ENCODE measurements around the gene CDH5. TPM values are rescaled to one million over a fixed set of nuclear protein-coding genes. Genes with fewer than 3 reads are reported as not detected.

Gene CDH5
- total and polyA plus RNA-seq, 7 donors, result 15.1 to 48.4 (median 22.2) TPM

- WGBS, 3 donors, result 43 to 54% (median 50%) methylated on average over 15 of the region's 15 CpGs
- Histone ChIP-seq H3K36me3 (ENCODE audit: insufficient read depth in 1 of 2, low read depth in 1 of 2) (no peaks in the 10 kb centered on the region), H3K4me3 (no peak overlapping the region), H3K9me3 (no peaks in the 10 kb centered on the region), H3K27ac (no peak overlapping the region), H3K4me1 (no peaks in the 10 kb centered on the region), H3K27me3 (ENCODE audit: insufficient read depth in 3 of 3, low read length in 2 of 3) (peaks cover 0 to 19% (median 11%) of the 10 kb centered on the region in 3 donors)
- intact Hi-C loops (cut with DNase I), result no loop called here
- TF ChIP-seq CTCF (IDR thresholded peaks at IDR 0.05), result no peak
- ATAC-seq (no peak), DNase-seq (no peak)
Measured at GRCh38 chr16:66332634-66333610, 33.6 kb upstream of the CDH5 start.

- Histone ChIP-seq H3K27me3 (ENCODE audit: insufficient read depth in 3 of 3, low read length in 2 of 3) (peaks cover 0 to 19% (median 11%) of the 10 kb centered on the region in 3 donors), H3K4me3 (no peak overlapping the region), H3K4me1 (no peaks in the 10 kb centered on the region), H3K27ac (no peak overlapping the region), H3K36me3 (ENCODE audit: insufficient read depth in 1 of 2, low read depth in 1 of 2) (no peaks in the 10 kb centered on the region), H3K9me3 (no peaks in the 10 kb centered on the region)
- no peak for TF ChIP-seq CTCF (IDR thresholded peaks at IDR 0.05)
- 55 to 60% (median 58%) methylated on average over 4 of the region's 4 CpGs for WGBS, 3 donors
- DNase-seq (no peak), ATAC-seq (no peak)
- intact Hi-C loops (cut with DNase I), result no loop called here
Measured at GRCh38 chr16:66334853-66335574, 31.5 kb upstream of the CDH5 start.

DNA sequence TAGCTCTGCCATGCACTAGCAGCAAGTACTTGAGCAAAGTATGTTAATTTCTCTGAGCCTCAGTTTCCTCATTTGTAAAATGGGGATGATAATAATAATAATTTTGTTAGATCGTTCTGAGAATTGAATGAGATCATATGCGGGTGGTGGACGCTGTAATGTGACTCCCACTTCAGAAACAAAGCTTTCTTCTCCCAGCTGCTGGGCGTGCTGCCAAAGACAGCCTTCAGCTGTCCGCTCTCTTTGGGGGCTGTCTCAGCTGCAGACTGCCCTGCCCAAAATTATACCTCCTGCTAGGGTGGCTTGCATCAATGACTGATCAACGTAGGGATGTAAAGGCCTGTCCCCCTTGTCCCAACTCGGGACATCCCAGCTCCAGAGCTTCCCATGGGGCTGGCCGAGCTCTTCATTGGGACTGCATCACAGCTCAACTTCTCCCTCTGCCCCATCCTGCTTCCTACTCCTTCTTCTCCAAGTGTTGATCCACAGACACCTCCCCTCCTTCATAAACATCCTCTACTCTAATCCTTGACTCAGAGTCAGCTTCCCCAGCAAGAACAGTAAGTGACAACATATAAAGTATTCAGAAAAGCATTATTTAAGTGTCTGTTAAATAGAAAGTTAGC is 30.7 kb upstream of the CDH5 start:
- peaks cover 0 to 19% (median 11%) of the 10 kb centered on the region in 3 donors for H3K27me3 ChIP-seq (ENCODE audit: insufficient read depth in 3 of 3, low read length in 2 of 3)
- H3K9me3 ChIP-seq, result no peaks in the 10 kb centered on the region
- TF ChIP-seq CTCF (IDR thresholded peaks at IDR 0.05), result no peak
- 9 to 11% (median 10%) methylated on average over 8 of the region's 8 CpGs for WGBS, 3 donors
- ATAC-seq (no peak), DNase-seq (peak in 1 of 2 donors; percentile 37)
- H3K27ac ChIP-seq, result no peak overlapping the region
- intact Hi-C loops (cut with DNase I), result no loop called here
- no peak overlapping the region for H3K4me3 ChIP-seq
- H3K36me3 ChIP-seq (ENCODE audit: insufficient read depth in 1 of 2, low read depth in 1 of 2), result no peaks in the 10 kb centered on the region
- H3K4me1 ChIP-seq, result no peaks in the 10 kb centered on the region

GRCh38 chr16:66337463-66338188 is 28.9 kb upstream of the CDH5 start:
- TF ChIP-seq CTCF (IDR thresholded peaks at IDR 0.05), result no peak
- ATAC-seq, result no peak
- WGBS, 3 donors, result 28 to 36% (median 35%) methylated on average over 9 of the region's 9 CpGs
- no peak for DNase-seq
- Histone ChIP-seq H3K36me3 (ENCODE audit: insufficient read depth in 1 of 2, low read depth in 1 of 2) (no peaks in the 10 kb centered on the region), H3K4me1 (no peaks in the 10 kb centered on the region), H3K27ac (no peak overlapping the region), H3K4me3 (no peak overlapping the region), H3K9me3 (no peaks in the 10 kb centered on the region), H3K27me3 (ENCODE audit: insufficient read depth in 3 of 3, low read length in 2 of 3) (peaks cover 0 to 17% (median 10%) of the 10 kb centered on the region in 3 donors)
- intact Hi-C loops (cut with DNase I), result no loop called here
